ENCODE measurements around the gene ARHGEF18. TPM values are rescaled to one million over a fixed set of nuclear protein-coding genes. Genes with fewer than 3 reads are reported as not detected.

ARHGEF18 gene
- total RNA-seq, 1 donor from 2014 or later = 44.4 TPM

- no peak for DNase-seq (ENCODE audit: low spot score)
- no peaks in the 10 kb centered on the region for H3K9me3 Mint-ChIP-seq
- no peaks in the 10 kb centered on the region for H3K4me1 Mint-ChIP-seq (ENCODE audit: low read depth)
- H3K27ac Mint-ChIP-seq = no peak overlapping the region
- H3K36me3 Mint-ChIP-seq (ENCODE audit: low read depth) = peaks cover 19% of the 10 kb centered on the region
- H3K27me3 Mint-ChIP-seq (ENCODE audit: low read depth) = no peaks in the 10 kb centered on the region
- H3K4me3 Mint-ChIP-seq (ENCODE audit: low read depth) = no peak overlapping the region
- intact Hi-C loops (cut with micrococcal nuclease) = no loop called here
Observed at GRCh38 chr19:7376151-7376852, 27.6 kb downstream of the ARHGEF18 start.

GRCh38 chr19:7377196-7377595, 28.5 kb downstream of the ARHGEF18 start:
- Mint-ChIP-seq H3K36me3 (ENCODE audit: low read depth) (peaks cover 12% of the 10 kb centered on the region), H3K4me1 (ENCODE audit: low read depth) (no peaks in the 10 kb centered on the region), H3K4me3 (ENCODE audit: low read depth) (no peak overlapping the region), H3K27ac (no peak overlapping the region), H3K27me3 (ENCODE audit: low read depth) (no peaks in the 10 kb centered on the region), H3K9me3 (no peaks in the 10 kb centered on the region)
- intact Hi-C loops (cut with micrococcal nuclease) = no loop called here
- no peak for DNase-seq (ENCODE audit: low spot score)

- no peak overlapping the region for H3K27ac Mint-ChIP-seq
- peaks cover 2% of the 10 kb centered on the region for H3K4me1 Mint-ChIP-seq (ENCODE audit: low read depth)
- H3K9me3 Mint-ChIP-seq = no peaks in the 10 kb centered on the region
- DNase-seq (ENCODE audit: low spot score) = no peak
- intact Hi-C loops (cut with micrococcal nuclease) = no loop called here
- H3K36me3 Mint-ChIP-seq (ENCODE audit: low read depth) = peaks cover 9% of the 10 kb centered on the region
- H3K4me3 Mint-ChIP-seq (ENCODE audit: low read depth) = no peak overlapping the region
- H3K27me3 Mint-ChIP-seq (ENCODE audit: low read depth) = no peaks in the 10 kb centered on the region
Observed at GRCh38 chr19:7381073-7381390, 32.3 kb downstream of the ARHGEF18 start.

- intact Hi-C loops (cut with micrococcal nuclease) = no loop called here
- DNase-seq (ENCODE audit: low spot score) = no peak
- Mint-ChIP-seq H3K36me3 (ENCODE audit: low read depth) (peaks cover 14% of the 10 kb centered on the region), H3K27me3 (ENCODE audit: low read depth) (no peaks in the 10 kb centered on the region), H3K4me3 (ENCODE audit: low read depth) (no peak overlapping the region), H3K4me1 (ENCODE audit: low read depth) (peaks cover 9% of the 10 kb centered on the region), H3K27ac (no peak overlapping the region), H3K9me3 (no peaks in the 10 kb centered on the region)
Observed at GRCh38 chr19:7382694-7383093, 34.0 kb downstream of the ARHGEF18 start.

GRCh38 chr19:7383284-7383683, 34.5 kb downstream of the ARHGEF18 start:
- Mint-ChIP-seq H3K36me3 (ENCODE audit: low read depth) (peaks cover 17% of the 10 kb centered on the region), H3K9me3 (no peaks in the 10 kb centered on the region), H3K4me1 (ENCODE audit: low read depth) (peaks cover 9% of the 10 kb centered on the region), H3K4me3 (ENCODE audit: low read depth) (no peak overlapping the region), H3K27ac (no peak overlapping the region), H3K27me3 (ENCODE audit: low read depth) (no peaks in the 10 kb centered on the region)
- intact Hi-C loops (cut with micrococcal nuclease) = no loop called here
- no peak for DNase-seq (ENCODE audit: low spot score)

- H3K27ac Mint-ChIP-seq = no peak overlapping the region
Observed at GRCh38 chr19:7385062-7385461, 36.3 kb downstream of the ARHGEF18 start.

GRCh38 chr19:7386308-7386707, 37.6 kb downstream of the ARHGEF18 start:
- intact Hi-C loops (cut with micrococcal nuclease) = loop anchor here (5.0 kb wide), 1 partner anchor 41 kb away; no protein-coding TSS in a partner anchor
- H3K27me3 Mint-ChIP-seq (ENCODE audit: low read depth) = no peaks in the 10 kb centered on the region

More at GRCh38 chr19:7385062-7385461, 36.3 kb downstream of the ARHGEF18 start:
- no peaks in the 10 kb centered on the region for H3K27me3 Mint-ChIP-seq (ENCODE audit: low read depth)
- peaks cover 17% of the 10 kb centered on the region for H3K36me3 Mint-ChIP-seq (ENCODE audit: low read depth)
- peaks cover 9% of the 10 kb centered on the region for H3K4me1 Mint-ChIP-seq (ENCODE audit: low read depth)
- intact Hi-C loops (cut with micrococcal nuclease) = loop anchor here (5.0 kb wide), 1 partner anchor 42 kb away; no protein-coding TSS in a partner anchor
- no peak for DNase-seq (ENCODE audit: low spot score)
- H3K9me3 Mint-ChIP-seq = no peaks in the 10 kb centered on the region
- H3K4me3 Mint-ChIP-seq (ENCODE audit: low read depth) = no peak overlapping the region

GRCh38 chr19:7386769-7387168, 38.0 kb downstream of the ARHGEF18 start:
- no peaks in the 10 kb centered on the region for H3K9me3 Mint-ChIP-seq
- peak overlapping the region; percentile 78 for H3K27ac Mint-ChIP-seq
- peaks cover 14% of the 10 kb centered on the region for H3K36me3 Mint-ChIP-seq (ENCODE audit: low read depth)
- H3K4me1 Mint-ChIP-seq (ENCODE audit: low read depth) = peaks cover 9% of the 10 kb centered on the region
- intact Hi-C loops (cut with micrococcal nuclease) = loop anchor here (5.0 kb wide), 1 partner anchor 41 kb away; no protein-coding TSS in a partner anchor
- no peak overlapping the region for H3K4me3 Mint-ChIP-seq (ENCODE audit: low read depth)
- H3K27me3 Mint-ChIP-seq (ENCODE audit: low read depth) = no peaks in the 10 kb centered on the region
- no peak for DNase-seq (ENCODE audit: low spot score)

More at GRCh38 chr19:7386308-7386707, 37.6 kb downstream of the ARHGEF18 start:
- Mint-ChIP-seq H3K4me1 (ENCODE audit: low read depth) (peaks cover 9% of the 10 kb centered on the region), H3K27ac (peak overlapping the region; percentile 78), H3K36me3 (ENCODE audit: low read depth) (peaks cover 11% of the 10 kb centered on the region), H3K9me3 (no peaks in the 10 kb centered on the region), H3K4me3 (ENCODE audit: low read depth) (no peak overlapping the region)
- DNase-seq (ENCODE audit: low spot score) = no peak

GRCh38 chr19:7391218-7391670, 42.5 kb downstream of the ARHGEF18 start:
- DNase-seq (ENCODE audit: low spot score) = no peak
- Mint-ChIP-seq H3K27ac (no peak overlapping the region), H3K9me3 (no peaks in the 10 kb centered on the region), H3K4me3 (ENCODE audit: low read depth) (no peak overlapping the region), H3K36me3 (ENCODE audit: low read depth) (peaks cover 14% of the 10 kb centered on the region), H3K27me3 (ENCODE audit: low read depth) (no peaks in the 10 kb centered on the region), H3K4me1 (ENCODE audit: low read depth) (peaks cover 12% of the 10 kb centered on the region)
- intact Hi-C loops (cut with micrococcal nuclease) = loop anchor here (10.0 kb wide), 1 partner anchor 114 kb away; no protein-coding TSS in a partner anchor

GRCh38 chr19:7393459-7393858, 44.7 kb downstream of the ARHGEF18 start:
- H3K27ac Mint-ChIP-seq = peak overlapping the region; percentile 10
- DNase-seq (ENCODE audit: low spot score) = no peak
- peaks cover 10% of the 10 kb centered on the region for H3K4me1 Mint-ChIP-seq (ENCODE audit: low read depth)

GRCh38 chr19:7393939-7394730, 45.4 kb downstream of the ARHGEF18 start:
- Mint-ChIP-seq H3K27ac (peak overlapping the region; percentile 65), H3K4me1 (ENCODE audit: low read depth) (peaks cover 13% of the 10 kb centered on the region), H3K36me3 (ENCODE audit: low read depth) (peaks cover 12% of the 10 kb centered on the region), H3K4me3 (ENCODE audit: low read depth) (peak overlapping the region; percentile 87), H3K9me3 (no peaks in the 10 kb centered on the region), H3K27me3 (ENCODE audit: low read depth) (no peaks in the 10 kb centered on the region)
- intact Hi-C loops (cut with micrococcal nuclease) = loop anchor here (10.0 kb wide), 1 partner anchor 111 kb away; no protein-coding TSS in a partner anchor
- DNase-seq (ENCODE audit: low spot score) = no peak

More at GRCh38 chr19:7393459-7393858, 44.7 kb downstream of the ARHGEF18 start:
- Mint-ChIP-seq H3K36me3 (ENCODE audit: low read depth) (peaks cover 6% of the 10 kb centered on the region), H3K4me3 (ENCODE audit: low read depth) (peak overlapping the region; percentile 87), H3K27me3 (ENCODE audit: low read depth) (no peaks in the 10 kb centered on the region), H3K9me3 (no peaks in the 10 kb centered on the region)
- intact Hi-C loops (cut with micrococcal nuclease) = loop anchor here (10.0 kb wide), 1 partner anchor 111 kb away; no protein-coding TSS in a partner anchor

GRCh38 chr19:7394731-7395359, 46.1 kb downstream of the ARHGEF18 start:
- Mint-ChIP-seq H3K36me3 (ENCODE audit: low read depth) (peaks cover 12% of the 10 kb centered on the region), H3K9me3 (no peaks in the 10 kb centered on the region), H3K27ac (peak overlapping the region; percentile 68), H3K4me3 (ENCODE audit: low read depth) (peak overlapping the region; percentile 87), H3K27me3 (ENCODE audit: low read depth) (no peaks in the 10 kb centered on the region), H3K4me1 (ENCODE audit: low read depth) (peaks cover 13% of the 10 kb centered on the region)
- DNase-seq (ENCODE audit: low spot score) = peak; percentile 92
- intact Hi-C loops (cut with micrococcal nuclease) = loop anchor here (10.0 kb wide), 1 partner anchor 110 kb away; no protein-coding TSS in a partner anchor

All from activated T-helper 2 cell treated with anti-CD3 and anti-CD28 coated beads, Interferon-gamma antibody, Interleukin-2, Interleukin-4, amounts not matched to agents 10 μg/mL and 5 μg/mL and 100 μg/mL, durations not matched to agents 14 hours and 24 hours and 36 hours (primary cell).